ENCODE data around the gene CLDN2. TPM values are rescaled to one million over a fixed set of nuclear protein-coding genes. Genes with fewer than 3 reads are reported as not detected.
"Not testable (repeated sequence)": the region's sequence is repeated elsewhere in the genome, so short reads cannot be mapped to it uniquely, and the experiment has no call there.

The CLDN2 gene
- total and polyA plus RNA-seq, 2 donors: under 0.01 to 0.05 TPM

- Histone ChIP-seq H3K9me3 (ENCODE audit: control insufficient read depth in 2 of 2, insufficient read depth in 1 of 2, low read length in 1 of 2) (no peaks in the 10 kb centered on the region), H3K27me3 (ENCODE audit: control insufficient read depth in 2 of 2, insufficient read depth in 1 of 2, low read length in 1 of 2) (no peaks in the 10 kb centered on the region), H3K4me3 (ENCODE audit: low read length in 2 of 2) (no peak overlapping the region), H3K27ac (ENCODE audit: low read depth in 1 of 2, low read length in 1 of 2) (no peak overlapping the region), H3K4me1 (ENCODE audit: control insufficient read depth in 2 of 2, insufficient read depth in 2 of 2, low read length in 2 of 2) (no peaks in the 10 kb centered on the region), H3K36me3 (ENCODE audit: control insufficient read depth in 2 of 2, insufficient read depth in 2 of 2, low read length in 1 of 2) (no peaks in the 10 kb centered on the region)
- no peak for DNase-seq (ENCODE audit: low read depth in 6 of 9, low spot score in 9 of 9)
- 93% methylated on average over 1 of the region's 1 CpG for WGBS
Measured at GRCh38 chrX:106964290-106964689, 44.1 kb downstream of the CLDN2 start.

GRCh38 chrX:106966547-106966946 lies 46.3 kb downstream of the CLDN2 start:
- H3K27ac ChIP-seq (ENCODE audit: low read depth in 1 of 2, low read length in 1 of 2); H3K27me3 ChIP-seq (ENCODE audit: control insufficient read depth in 2 of 2, insufficient read depth in 1 of 2, low read length in 1 of 2); DNase-seq (ENCODE audit: low read depth in 6 of 9, low spot score in 9 of 9); H3K36me3 ChIP-seq (ENCODE audit: control insufficient read depth in 2 of 2, insufficient read depth in 2 of 2, low read length in 1 of 2); H3K9me3 ChIP-seq (ENCODE audit: control insufficient read depth in 2 of 2, insufficient read depth in 1 of 2, low read length in 1 of 2); H3K4me1 ChIP-seq (ENCODE audit: control insufficient read depth in 2 of 2, insufficient read depth in 2 of 2, low read length in 2 of 2); H3K4me3 ChIP-seq (ENCODE audit: low read length in 2 of 2): not testable (repeated sequence)
- 91% methylated on average over 6 of the region's 6 CpGs for WGBS

GRCh38 chrX:106972896-106973295 lies 52.7 kb downstream of the CLDN2 start:
- H3K27me3 ChIP-seq (ENCODE audit: control insufficient read depth in 2 of 2, insufficient read depth in 1 of 2, low read length in 1 of 2): no peaks in the 10 kb centered on the region
- H3K4me1 ChIP-seq (ENCODE audit: control insufficient read depth in 2 of 2, insufficient read depth in 2 of 2, low read length in 2 of 2): no peaks in the 10 kb centered on the region
- no peak overlapping the region for H3K27ac ChIP-seq (ENCODE audit: low read depth in 1 of 2, low read length in 1 of 2)
- no peak for DNase-seq (ENCODE audit: low read depth in 6 of 9, low spot score in 9 of 9)
- no peak overlapping the region for H3K4me3 ChIP-seq (ENCODE audit: low read length in 2 of 2)
- H3K36me3 ChIP-seq (ENCODE audit: control insufficient read depth in 2 of 2, insufficient read depth in 2 of 2, low read length in 1 of 2): no peaks in the 10 kb centered on the region
- H3K9me3 ChIP-seq (ENCODE audit: control insufficient read depth in 2 of 2, insufficient read depth in 1 of 2, low read length in 1 of 2): no peaks in the 10 kb centered on the region

- Histone ChIP-seq H3K4me3 (ENCODE audit: low read length in 2 of 2) (no peak overlapping the region), H3K4me1 (ENCODE audit: control insufficient read depth in 2 of 2, insufficient read depth in 2 of 2, low read length in 2 of 2) (no peaks in the 10 kb centered on the region), H3K36me3 (ENCODE audit: control insufficient read depth in 2 of 2, insufficient read depth in 2 of 2, low read length in 1 of 2) (no peaks in the 10 kb centered on the region), H3K27ac (ENCODE audit: low read depth in 1 of 2, low read length in 1 of 2) (no peak overlapping the region), H3K27me3 (ENCODE audit: control insufficient read depth in 2 of 2, insufficient read depth in 1 of 2, low read length in 1 of 2) (no peaks in the 10 kb centered on the region), H3K9me3 (ENCODE audit: control insufficient read depth in 2 of 2, insufficient read depth in 1 of 2, low read length in 1 of 2) (no peaks in the 10 kb centered on the region)
- 89% methylated on average over 5 of the region's 5 CpGs for WGBS
- no peak for DNase-seq (ENCODE audit: low read depth in 6 of 9, low spot score in 9 of 9)
Measured at GRCh38 chrX:106973433-106974149, 53.4 kb downstream of the CLDN2 start.

GRCh38 chrX:106976416-106976815 lies 56.2 kb downstream of the CLDN2 start:
- no peak overlapping the region for H3K4me3 ChIP-seq (ENCODE audit: low read length in 2 of 2)
- no peak overlapping the region for H3K27ac ChIP-seq (ENCODE audit: low read depth in 1 of 2, low read length in 1 of 2)
- H3K4me1 ChIP-seq (ENCODE audit: control insufficient read depth in 2 of 2, insufficient read depth in 2 of 2, low read length in 2 of 2): no peaks in the 10 kb centered on the region
- no peaks in the 10 kb centered on the region for H3K36me3 ChIP-seq (ENCODE audit: control insufficient read depth in 2 of 2, insufficient read depth in 2 of 2, low read length in 1 of 2)
- 91% methylated on average over 3 of the region's 3 CpGs for WGBS
- no peaks in the 10 kb centered on the region for H3K9me3 ChIP-seq (ENCODE audit: control insufficient read depth in 2 of 2, insufficient read depth in 1 of 2, low read length in 1 of 2)
- H3K27me3 ChIP-seq (ENCODE audit: control insufficient read depth in 2 of 2, insufficient read depth in 1 of 2, low read length in 1 of 2): no peaks in the 10 kb centered on the region
- DNase-seq (ENCODE audit: low read depth in 6 of 9, low spot score in 9 of 9): no peak

Other genes starting within 250 kb of the CLDN2 start
- 0.90 TPM for gene RNF128, start 193.7 kb upstream of the CLDN2 start, total RNA-seq
- gene RNF128, start 193.7 kb upstream of the CLDN2 start, polyA plus RNA-seq: 4.5 TPM
- 1.5 TPM for gene TBC1D8B, start 117.7 kb upstream of the CLDN2 start, total RNA-seq
- 1.9 TPM for gene TBC1D8B, start 117.7 kb upstream of the CLDN2 start, polyA plus RNA-seq
- gene RIPPLY1, start 17.1 kb upstream of the CLDN2 start, total RNA-seq: not detected
- 0.05 TPM for gene RIPPLY1, start 17.1 kb upstream of the CLDN2 start, polyA plus RNA-seq
- 6.5 TPM for gene MORC4, start 79.8 kb downstream of the CLDN2 start, total RNA-seq
- 5.8 TPM for gene MORC4, start 79.8 kb downstream of the CLDN2 start, polyA plus RNA-seq
- gene RBM41, start 198.4 kb downstream of the CLDN2 start, total RNA-seq: 12.4 TPM
- gene RBM41, start 198.4 kb downstream of the CLDN2 start, polyA plus RNA-seq: 5.4 TPM

Measured in thymus (tissue), 11 donors.